SIG-M5 treated with dmso at 0.1 percent for 504 hours (cell line): Measurements from ENCODE around the gene SMIM14.
"Not testable (repeated sequence)": the region's sequence is repeated elsewhere in the genome, so short reads cannot be mapped to it uniquely, and the experiment has no call there.

ENCODE experiments used
- DNase-seq: peaks from one replicate; lab custom pipeline; 2025; ENCODE audit not compliant: unreplicated experiment; lab: John Stamatoyannopoulos, UW

The SMIM14 gene

DNA sequence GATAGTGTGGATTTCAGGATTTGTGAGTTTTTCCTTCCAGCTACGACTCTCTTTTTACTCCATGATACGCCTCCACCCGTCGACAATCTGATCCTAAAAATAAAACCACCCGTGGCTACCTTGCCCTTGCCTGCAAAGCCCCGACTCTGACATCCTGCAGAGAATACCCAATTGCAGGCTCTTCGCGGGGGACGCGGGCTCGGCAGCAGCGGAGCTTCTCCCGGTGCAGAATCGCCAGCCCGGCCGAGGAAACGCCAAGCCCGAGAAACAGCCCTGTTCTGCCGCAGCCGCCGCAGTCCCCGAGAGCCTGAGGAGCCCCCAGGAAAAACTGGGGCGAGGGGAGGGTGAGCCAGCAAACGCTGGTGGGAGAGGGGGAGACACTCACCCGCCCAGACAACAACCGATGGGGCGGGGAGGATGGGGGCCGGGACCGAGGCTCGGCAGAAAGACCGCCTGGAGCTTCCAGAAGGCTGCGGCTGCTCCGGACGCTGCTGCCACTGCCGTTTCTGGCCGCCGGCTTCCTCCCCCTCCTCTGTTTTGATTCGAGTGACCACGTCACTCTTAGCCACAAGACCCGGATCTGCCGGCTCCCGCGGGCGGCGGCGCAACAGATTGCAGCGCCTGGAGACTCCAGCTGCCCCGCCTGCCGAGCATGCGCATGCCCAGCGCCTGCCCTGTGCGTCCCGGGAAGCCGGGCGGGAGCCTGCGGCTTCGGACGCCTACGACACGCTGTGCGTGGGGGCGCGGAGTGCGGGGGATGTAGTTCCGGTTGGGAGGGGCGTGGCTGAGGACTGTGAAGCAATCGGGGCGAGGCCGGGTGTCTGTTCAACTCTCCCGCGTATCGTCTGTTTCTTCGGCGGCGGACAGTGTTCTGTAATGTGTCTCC, at the start of gene SMIM14:
TSS of gene SMIM14 (minus strand) at position 512 of the 886 bp plus-strand sequence. CDS start 33,720 bp downstream, outside the sequence.
- peak; percentile 95 for DNase-seq

DNA sequence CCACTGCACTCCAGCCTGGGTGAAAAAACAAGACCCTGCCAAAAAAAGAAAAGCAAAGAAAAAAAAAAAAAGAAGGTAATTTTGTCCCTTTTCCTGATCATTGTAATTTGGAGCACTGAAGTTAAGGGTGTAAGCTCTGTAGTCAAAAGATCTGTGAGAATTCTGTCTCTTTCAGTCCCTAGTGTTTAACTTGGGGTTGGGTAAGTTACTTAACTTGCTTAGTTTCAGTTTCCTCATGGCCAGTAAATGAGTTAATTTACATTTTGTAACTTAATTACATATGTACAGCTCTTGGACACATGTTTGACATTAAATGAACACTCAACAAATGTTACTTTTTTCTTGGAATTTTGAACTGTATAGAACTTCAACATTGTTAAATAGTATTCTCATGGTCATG, 48.3 kb upstream of the SMIM14 start:
- peak; percentile 37 for DNase-seq

DNA sequence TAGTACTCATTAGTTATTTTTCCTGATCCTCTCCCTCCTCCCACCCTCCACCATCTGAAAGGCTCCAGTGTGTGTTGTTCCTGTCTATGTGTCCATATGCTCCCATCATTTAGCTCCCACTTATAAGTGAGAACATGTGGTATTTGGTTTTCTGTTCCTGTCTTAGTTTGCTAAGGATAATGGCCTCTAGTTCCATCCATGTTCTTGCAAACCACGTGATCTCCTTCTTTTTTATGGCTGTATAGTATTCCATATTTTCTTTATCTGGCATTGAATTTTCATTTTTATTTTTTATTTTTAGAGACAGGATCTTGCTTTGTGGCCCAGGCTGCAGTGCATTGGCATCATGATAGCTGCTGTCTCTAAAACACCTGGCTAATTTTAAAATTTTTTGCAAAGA, 47.3 kb upstream of the SMIM14 start:
- DNase-seq = no peak

DNA sequence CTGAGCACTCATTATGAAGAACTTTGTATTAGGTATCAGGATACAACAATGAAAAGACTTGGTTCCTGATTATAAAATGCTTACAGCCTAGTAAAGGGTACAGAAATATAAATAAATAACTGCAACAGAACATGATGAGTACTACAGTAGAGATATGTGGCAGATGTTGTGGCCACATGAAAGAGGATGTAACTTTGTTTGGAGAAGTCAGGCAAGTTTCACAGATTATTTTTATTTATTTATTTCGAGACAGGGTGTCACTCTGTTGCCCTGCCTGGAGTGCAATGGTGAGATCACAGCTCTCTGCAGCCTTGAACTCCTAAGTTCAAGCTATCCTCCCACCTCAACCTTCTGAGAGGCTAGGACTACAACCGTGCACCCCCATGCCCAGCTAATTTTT, 43.5 kb upstream of the SMIM14 start:
- DNase-seq = peak; percentile 62

DNA sequence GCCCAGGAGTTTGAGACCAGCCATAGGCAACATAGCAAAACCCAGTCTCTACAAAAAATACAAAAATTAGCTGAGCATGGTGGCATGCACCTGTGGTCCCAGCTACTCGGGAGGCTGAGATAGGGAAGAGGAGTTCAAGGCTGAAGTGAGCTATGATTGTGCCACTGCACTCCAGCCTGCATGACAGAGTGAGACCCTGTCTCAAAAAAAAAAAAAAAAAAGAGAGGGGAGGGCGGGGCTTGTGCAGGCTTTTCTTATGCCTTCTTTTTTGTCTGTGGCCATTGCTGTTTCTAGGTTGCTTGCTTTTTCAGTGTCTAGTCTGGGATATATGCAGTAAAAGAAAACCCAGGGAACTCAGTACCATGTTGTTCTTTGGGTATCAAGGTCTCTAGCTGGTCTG, 42.3 kb upstream of the SMIM14 start:
- DNase-seq = not testable (repeated sequence)

DNA sequence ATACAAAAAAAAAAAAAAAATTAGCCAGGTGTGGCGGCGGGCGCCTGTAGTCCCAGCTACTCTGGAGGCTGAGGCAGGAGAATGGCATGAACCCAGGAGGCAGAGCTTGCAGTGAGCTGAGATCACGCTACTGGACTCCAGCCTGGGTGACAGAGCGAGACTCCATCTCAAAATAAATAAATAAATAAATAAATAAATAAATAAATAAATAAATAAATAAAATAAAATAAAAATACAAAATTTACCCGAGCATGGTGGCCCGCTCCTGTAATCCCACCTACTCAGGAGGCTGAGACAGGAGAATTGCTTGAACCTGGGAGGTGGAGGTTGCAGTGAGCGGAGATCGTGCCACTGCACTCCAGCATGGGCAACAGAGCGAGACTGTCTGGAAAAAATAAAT, 37.0 kb upstream of the SMIM14 start:
- DNase-seq = not testable (repeated sequence)

DNA sequence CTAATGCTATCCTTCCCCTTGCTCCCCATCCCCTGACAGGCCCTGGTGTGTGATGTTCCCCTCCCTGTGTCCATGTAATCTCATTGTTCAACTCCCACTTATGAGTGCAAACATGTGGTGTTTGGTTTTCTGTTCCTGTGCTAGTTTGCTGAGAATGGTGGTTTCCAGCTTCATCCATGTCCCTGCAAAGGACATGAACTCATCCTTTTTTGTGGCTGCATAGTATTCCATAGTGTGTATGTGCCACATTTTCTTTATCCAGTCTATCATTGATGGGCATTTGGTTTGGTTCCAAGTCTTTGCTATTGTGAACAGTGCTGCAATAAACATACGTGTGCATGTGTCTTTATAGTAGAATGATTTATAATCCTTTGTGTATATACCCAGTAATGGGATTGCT, 31.6 kb upstream of the SMIM14 start:
- DNase-seq = not testable (repeated sequence)

DNA sequence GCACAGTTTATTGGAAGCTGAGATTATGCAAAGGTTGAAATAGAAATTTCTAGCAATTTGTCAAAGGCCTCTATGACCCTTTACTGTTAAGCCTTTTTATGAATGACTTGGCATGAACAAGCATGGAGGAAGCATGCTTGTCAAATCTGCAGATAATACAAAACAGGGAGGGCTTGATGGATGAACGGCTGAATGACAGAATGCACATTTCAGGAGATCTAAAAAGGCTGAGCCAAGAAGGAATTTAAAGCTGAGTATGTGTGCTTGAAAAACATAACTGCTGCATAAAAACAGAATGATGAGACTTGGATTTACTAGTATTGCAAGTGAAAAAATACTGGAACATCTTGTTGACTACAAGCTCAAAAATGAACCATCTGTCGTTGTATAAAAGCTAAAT, 30.2 kb upstream of the SMIM14 start:
- no peak for DNase-seq

DNA sequence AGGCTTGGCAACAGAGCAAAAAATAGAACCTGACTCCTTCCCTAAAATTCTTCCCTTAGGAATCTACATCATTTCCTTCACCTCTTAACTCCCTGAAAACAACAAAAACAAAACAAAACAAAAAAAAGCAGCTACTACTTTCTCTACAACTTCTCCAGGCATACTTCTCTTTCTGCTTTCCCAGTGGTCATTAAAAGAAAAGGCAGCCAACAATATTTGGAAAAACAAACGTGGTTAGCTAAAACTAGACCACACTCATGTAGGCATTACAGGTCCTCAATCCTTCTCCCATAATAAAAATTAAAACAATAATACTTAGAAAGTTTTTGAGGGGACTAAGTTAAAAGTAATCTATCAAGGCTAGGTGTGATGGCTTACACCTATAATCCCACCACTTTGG, 29.0 kb upstream of the SMIM14 start:
- DNase-seq = no peak

DNA sequence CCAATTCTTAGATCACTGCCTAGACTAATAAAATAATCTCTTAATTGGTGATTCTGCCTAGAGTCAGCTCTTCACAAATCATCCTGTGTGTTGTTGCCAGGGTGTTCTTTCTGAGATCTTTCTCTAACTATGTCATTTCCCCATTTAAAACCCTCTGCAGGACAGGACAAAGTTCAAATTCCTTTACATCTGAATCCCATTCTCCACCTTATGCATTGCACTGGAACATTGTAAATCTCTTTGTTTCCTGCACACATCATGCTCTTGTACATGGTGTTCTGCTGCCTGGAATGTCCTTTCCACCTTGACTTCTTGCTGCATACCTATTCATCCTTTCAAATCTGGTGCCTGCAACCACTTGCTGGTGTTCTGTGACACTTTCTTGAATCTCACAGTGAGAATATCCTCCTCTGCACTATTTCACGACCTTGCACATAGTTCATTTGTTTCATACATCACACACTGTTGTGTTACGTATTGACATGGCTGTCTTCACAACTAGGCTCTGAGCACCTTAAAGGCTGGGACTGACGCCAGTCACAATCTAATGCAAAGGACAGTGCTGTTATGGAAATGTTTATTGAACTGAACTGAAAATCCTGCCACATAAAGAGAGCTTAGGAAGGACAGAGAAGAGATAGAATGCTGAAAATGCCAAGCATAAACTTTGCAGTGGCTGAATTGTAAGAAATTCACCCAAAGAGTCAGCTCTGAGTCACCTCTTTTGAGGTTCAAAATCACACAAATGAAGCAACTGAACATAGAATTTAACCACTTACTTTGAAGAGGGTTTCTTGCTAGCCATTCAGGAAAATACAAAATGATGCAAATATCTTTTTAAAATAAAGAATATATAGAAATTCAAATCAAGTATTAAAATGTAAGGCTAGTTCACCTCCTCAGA, 26.4 kb upstream of the SMIM14 start:
- DNase-seq = no peak

DNA sequence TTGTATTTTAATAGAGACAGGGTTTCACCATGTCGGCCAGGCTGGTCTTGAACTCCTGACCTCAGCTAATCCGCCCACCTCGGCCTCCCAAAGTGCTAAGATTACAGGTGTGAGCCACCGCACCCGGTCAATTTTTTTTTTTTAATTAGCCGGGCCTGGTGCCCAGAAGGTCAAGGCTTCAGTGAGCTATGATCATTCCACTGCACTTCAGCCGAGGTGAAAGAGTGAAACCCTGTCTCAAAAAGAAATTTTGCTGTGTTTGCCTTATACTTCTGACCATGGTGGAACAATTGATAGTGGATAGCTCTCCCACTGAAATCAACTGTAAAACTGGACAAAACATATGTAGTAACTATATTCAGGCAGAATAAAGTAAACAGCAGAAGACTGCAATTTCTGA, 24.0 kb upstream of the SMIM14 start:
- DNase-seq = no peak

DNA sequence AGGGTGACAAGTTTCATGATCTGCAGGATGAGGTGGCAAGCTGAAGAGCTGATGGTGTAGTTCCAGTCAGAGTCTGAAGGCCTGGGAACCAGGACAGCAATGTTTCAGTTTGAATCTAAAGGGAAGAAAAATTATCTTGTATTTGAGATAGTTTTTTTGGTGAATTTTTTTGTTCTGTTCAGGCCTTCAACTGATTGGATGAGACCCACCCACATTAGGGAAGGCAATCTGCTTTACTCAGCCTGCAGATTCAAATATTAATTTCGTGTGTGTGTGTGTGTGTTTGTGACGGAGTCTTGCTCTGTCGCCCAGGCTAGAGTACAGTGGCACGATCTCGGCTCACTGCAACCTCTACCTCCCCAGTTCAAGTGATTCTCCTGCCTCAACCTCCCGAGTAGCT, 22.1 kb upstream of the SMIM14 start:
- DNase-seq = no peak

DNA sequence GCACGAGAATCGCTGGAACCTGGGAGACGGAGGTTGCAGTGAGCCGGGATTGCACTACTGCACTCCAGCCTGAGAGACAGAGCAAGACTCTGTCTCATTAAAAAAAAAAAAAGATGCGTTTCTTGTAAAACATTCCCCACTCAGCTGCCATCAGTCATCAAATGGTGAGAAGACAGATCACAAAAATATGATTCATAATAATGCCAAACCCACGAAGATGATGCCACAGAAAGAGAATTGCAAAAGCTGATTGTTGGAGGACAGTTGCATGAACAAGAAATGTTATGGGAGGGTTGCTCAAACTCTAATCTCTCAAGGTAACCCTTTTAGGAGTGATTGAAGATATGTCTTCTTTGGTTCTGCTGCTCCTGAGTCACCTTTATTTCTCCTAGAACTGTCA, 21.4 kb upstream of the SMIM14 start:
- DNase-seq = no peak

DNA sequence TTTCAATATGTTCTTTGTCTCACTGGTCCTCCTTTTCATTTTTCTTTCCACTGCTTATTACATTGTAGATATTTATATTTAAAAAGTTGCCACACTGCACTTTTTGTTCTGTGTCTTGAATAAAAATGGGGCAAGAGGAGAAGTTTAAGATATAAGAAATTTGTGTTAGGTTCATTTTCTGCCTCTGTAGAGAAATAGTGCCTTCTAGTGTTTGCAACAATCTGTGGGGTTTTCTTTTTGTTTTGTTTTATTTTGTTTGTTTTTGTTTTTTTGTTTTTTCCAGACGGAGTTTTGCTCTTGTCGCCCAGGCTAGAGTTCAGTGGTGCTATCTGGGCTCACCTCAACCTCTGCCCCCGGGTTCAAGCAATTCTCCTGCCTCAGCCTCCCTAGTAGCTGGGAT, 20.1 kb upstream of the SMIM14 start:
- DNase-seq = no peak

DNA sequence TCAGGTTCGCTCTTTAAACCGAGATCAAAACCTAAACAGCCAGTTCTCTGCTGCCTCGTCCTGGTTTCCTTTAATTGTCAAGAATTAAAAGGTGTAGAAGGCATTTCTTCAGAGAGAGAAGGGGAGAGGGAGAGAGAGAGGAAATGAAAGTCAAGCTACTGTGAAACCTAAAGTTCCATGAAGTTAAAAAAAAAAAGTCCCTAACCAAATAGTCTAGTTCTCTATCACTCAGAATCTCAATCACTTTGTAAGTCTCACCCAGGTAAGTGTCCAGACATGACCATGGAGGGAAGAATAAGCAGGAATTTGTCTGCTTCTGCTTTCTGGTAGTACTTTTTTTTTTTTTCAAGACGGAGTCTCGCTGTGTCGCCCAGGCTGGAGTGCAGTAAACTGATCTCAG, 18.8 kb upstream of the SMIM14 start:
- DNase-seq = peak; percentile 24

DNA sequence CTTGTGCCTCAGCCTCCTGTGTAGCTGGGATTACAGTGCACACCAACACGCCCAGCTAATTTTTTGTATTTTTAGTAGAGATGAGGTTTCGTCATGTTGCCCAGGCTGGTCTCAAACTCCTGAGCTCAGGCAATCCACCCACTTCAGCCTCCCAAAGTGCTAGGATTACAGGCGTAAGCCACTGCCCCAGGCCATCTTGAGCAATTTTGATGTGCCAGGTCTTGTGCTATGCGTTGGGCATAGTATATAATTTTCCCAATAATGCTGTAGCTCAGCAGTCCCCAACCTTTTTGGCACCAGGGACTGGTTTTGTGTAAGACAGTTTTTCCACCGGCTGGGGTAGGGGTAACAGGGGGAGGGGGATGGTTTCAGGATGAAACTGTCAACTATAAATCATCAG, 18.0 kb upstream of the SMIM14 start:
- DNase-seq = not testable (repeated sequence)

DNA sequence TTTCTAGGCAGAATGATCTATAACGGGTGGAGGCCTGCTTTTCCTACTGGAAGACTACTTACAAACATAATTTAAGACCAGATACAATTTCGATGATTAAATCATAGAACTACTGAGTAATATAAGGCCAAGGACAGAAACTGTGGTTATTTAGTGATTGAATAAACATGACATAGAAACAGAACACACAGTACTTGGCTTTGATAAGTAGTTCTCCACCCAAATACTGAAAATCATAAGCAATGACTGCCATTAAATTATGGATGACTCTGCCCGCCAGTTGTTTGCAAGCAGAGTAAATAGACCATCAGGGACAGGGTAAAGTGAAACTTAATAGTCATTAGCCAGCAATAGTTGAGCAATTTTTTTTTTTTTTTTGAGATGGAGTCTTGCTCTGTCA, 17.2 kb upstream of the SMIM14 start:
- DNase-seq = no peak

DNA sequence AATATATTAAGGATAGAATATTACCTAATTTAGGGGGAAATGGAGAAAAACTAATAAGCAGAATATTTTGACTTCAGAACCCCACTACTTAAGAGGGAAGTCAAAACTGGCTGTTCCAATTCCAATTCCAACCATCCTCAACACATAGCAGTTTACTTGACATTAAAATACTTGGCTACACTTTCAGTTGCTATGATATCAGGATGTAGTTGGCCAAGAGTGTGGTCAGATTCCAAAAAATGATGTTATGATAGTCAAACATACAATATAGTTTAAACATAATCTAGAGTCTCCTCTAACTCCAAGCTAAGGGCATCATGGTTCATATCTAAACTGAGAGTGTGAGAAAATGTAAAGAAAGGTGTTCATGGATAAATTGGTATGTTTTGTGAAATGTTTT, 16.5 kb upstream of the SMIM14 start:
- no peak for DNase-seq

DNA sequence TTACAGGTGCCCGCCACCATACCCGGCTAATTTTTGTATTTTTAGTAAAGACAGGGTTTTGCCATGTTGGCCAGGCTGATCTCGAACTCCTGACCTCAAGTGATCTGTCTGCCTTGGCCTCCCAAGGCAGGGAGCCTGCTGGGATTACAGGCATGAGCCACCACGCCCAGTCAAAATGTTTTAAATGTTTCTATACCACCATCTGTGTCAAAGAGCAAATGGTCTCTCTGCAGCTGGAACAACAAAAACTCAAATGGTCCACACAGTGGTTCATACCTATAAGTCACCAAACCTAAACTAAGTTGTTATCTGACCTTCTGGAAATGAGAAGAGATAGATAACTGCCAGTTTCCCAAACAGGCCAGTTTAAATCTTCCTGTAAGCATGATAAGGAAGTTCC, 12.9 kb upstream of the SMIM14 start:
- DNase-seq = not testable (repeated sequence)

DNA sequence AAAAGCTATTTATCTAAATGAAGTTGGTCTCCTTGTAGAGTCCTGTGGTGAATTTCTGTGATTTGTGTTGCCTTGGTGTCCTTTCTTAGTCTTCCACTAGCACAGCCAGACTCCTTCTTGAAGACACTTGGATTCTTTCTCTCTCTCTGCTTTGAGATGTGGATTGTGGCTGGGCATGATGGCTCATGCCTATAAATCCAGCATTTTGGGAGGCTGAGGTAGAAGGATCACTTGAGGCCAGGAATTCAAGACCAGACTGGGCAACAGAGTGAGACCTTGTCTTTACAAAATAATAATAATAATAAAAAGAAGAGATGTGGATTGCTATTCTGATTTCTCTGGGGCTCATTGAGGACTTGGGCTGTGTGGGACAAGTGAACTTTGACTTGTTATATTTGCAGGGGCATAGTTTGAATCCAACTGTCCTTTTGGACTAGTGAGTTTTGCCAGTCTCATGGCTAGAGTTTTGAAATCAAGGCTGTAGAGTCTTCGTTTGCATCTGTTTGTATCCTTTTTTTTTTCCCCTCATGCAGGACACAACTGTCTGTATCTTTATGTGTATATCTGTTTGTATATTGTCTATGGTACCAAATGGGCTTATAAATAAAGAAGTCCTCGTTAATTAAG, 11.1 kb upstream of the SMIM14 start:
- DNase-seq = no peak

DNA sequence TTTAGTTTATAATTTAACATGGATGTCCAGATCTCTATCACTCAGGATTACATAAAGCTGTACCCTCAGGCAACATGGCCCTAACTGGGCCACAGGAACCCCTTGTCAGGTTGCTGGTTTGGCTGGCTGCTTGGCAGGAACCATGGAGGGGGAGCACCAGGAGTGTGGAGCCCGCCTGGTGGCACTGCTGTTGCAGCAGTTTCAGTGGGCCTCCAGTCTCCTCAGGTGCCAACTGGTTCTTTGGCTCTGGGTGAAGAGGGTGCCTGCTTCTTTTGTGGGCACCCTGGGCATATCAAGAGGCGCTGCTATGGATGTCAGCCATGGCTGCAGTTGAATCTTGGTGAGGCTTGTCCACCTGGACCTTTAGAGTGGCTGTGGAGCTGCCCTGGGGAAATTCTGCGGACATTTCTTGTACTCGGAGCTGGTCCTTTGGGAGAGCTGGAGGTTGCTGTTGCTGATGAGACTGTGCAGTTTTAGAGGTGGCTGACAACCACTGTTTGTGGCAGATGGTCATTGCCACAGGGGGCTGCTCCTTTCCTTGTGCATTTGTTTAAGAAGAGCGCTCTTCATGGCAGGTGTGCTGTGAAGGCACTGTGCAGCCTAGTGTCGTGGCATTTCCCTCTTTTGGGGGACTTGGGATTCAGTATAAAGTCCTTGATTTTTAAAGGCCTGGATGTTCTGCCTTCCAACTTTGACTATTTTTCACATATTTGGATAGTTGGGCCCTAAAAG, 10.3 kb upstream of the SMIM14 start:
- DNase-seq = no peak
